B cell (primary cell): ENCODE results near the gene SPART. TPM values are rescaled to one million over a fixed set of nuclear protein-coding genes. Genes with fewer than 3 reads are reported as not detected.

Source experiments
- ATAC-seq: fragments of 200-7000 bp; cut with Tn5 transposase; one replicate; pipeline ENCODE4 v1.10.0; 2021; ENCODE audit warnings: low read depth, mild to moderate bottlenecking, moderate number of reproducible peaks, moderate library complexity
- CTCF ChIA-PET: fragments of 350-600 bp; sonication (Branson Sonifier 250); formaldehyde crosslinking; loops from one replicate; lab custom pipeline; 2021; ENCODE audit warnings: antibody characterized with exemption, inconsistent platforms; lab: Charles Lee
- POLR2A ChIA-PET: fragments of 350-600 bp; sonication (Branson Sonifier 250); formaldehyde crosslinking; loops from one replicate; lab custom pipeline; 2021; ENCODE audit warnings: antibody characterized with exemption; lab: Charles Lee
- DNase-seq: peaks from one replicate; pipeline ENCODE4 v3.0.0; 2013
- H2AFZ ChIP-seq: 2 replicates; pipeline ENCODE4 v1.6.1; 2012; ENCODE audit warnings: mild to moderate bottlenecking, low read depth, low read length; ENCODE audit not compliant: insufficient read depth, poor library complexity, severe bottlenecking
- H3K27ac ChIP-seq, 2 donors: 1 replicate in 1 of 2; 2 replicates in 1 of 2; pipeline ENCODE4 v1.5.1; 2012 to 2013; ENCODE audit warnings: low read length in 2 of 2, mild to moderate bottlenecking in 2 of 2, moderate library complexity in 1 of 2
- H3K27me3 ChIP-seq, 4 experiments: fragments of 200-600 bp in 1 of 4; sonication (generic) in 1 of 4; replicated peaks in 1 of 4; 1 replicate in 2 of 4; 2 replicates in 2 of 4; pipeline versions ENCODE4 v1.6.1 to v1.7.0; 2013 to 2016; ENCODE audit warnings: low read length in 3 of 4, mild to moderate bottlenecking in 2 of 4, mixed read lengths in 1 of 4, moderate library complexity in 1 of 4; ENCODE audit not compliant: insufficient read depth in 4 of 4, control insufficient read depth in 3 of 4; ENCODE audit errors: control extremely low read depth in 1 of 4
- H3K36me3 ChIP-seq, 2 experiments: replicated peaks in 1 of 2; 1 replicate in 1 of 2; 2 replicates in 1 of 2; pipeline versions ENCODE4 v1.6.1 to v1.7.1; 2013; ENCODE audit warnings: low read length in 1 of 2; ENCODE audit not compliant: insufficient read depth in 2 of 2, control insufficient read depth in 1 of 2; ENCODE audit errors: control extremely low read depth in 1 of 2, extremely low read depth in 1 of 2
- H3K4me1 ChIP-seq, 2 donors: fragments of 200-600 bp in 1 of 2; sonication (generic) in 1 of 2; 1 replicate in 1 of 2; 2 replicates in 1 of 2; pipeline versions ENCODE4 v1.5.1 to v1.6.1; 2013 to 2017; ENCODE audit warnings: low read length in 2 of 2; ENCODE audit not compliant: control insufficient read depth in 2 of 2, insufficient read depth in 2 of 2
- H3K4me2 ChIP-seq: replicated peaks from 2 replicates; pipeline ENCODE3; 2012; ENCODE audit warnings: mild to moderate bottlenecking, low read depth, low read length; ENCODE audit not compliant: poor library complexity, severe bottlenecking
- H3K4me3 ChIP-seq, 5 experiments: fragments of 200-600 bp in 1 of 5; sonication (generic) in 1 of 5; 1 replicate in 3 of 5; 2 replicates in 2 of 5; pipeline versions ENCODE4 v1.5.1 to v1.7.0; 2011 to 2016; ENCODE audit warnings: low read length in 4 of 5, mild to moderate bottlenecking in 4 of 5, low read depth in 2 of 5, control low read depth in 1 of 5, moderate library complexity in 1 of 5; ENCODE audit not compliant: insufficient read depth in 1 of 5; ENCODE audit errors: control extremely low read depth in 1 of 5, extremely low read depth in 1 of 5
- H3K79me2 ChIP-seq: fragments of 200-600 bp; sonication (generic); one replicate; pipeline ENCODE4 v1.6.0; 2016; ENCODE audit warnings: low read length; ENCODE audit not compliant: control insufficient read depth, insufficient read depth
- H3K9ac ChIP-seq: fragments of 200-600 bp; sonication (generic); 2 replicates; pipeline ENCODE4 v1.6.1; 2017; ENCODE audit warnings: mild to moderate bottlenecking, low read length, moderate library complexity
- H3K9me3 ChIP-seq, 3 donors: one replicate each; pipeline versions ENCODE4 v1.6.1 to v1.7.1; 2013; ENCODE audit warnings: low read length in 2 of 3; ENCODE audit not compliant: control insufficient read depth in 2 of 3, insufficient read depth in 1 of 3; ENCODE audit errors: control extremely low read depth in 1 of 3
- H4K20me1 ChIP-seq: 2 replicates; pipeline ENCODE4 v1.6.0; 2012; ENCODE audit warnings: mild to moderate bottlenecking, low read length; ENCODE audit not compliant: insufficient read depth, control insufficient read depth, poor library complexity, severe bottlenecking
- H3K27ac Mint-ChIP-seq: one replicate; pipeline ENCODE4 v1.8.0; 2021; ENCODE audit warnings: mixed read lengths
- H3K27me3 Mint-ChIP-seq: one replicate; pipeline ENCODE4 v1.8.0; 2021; ENCODE audit warnings: mixed read lengths
- H3K4me1 Mint-ChIP-seq: one replicate; pipeline ENCODE4 v1.8.0; 2021; ENCODE audit warnings: mixed read lengths
- H3K4me3 Mint-ChIP-seq: one replicate; pipeline ENCODE4 v1.8.0; 2021; ENCODE audit warnings: mixed read lengths
- H3K9me3 Mint-ChIP-seq: one replicate; pipeline ENCODE4 v1.8.0; 2022; ENCODE audit warnings: mixed read lengths; ENCODE audit not compliant: insufficient read depth
- EZH2 ChIP-seq: IDR thresholded peaks from 2 replicates; pipeline ENCODE4 v1.6.1; 2012; ENCODE audit warnings: borderline replicate concordance, low read depth, mild to moderate bottlenecking, moderate library complexity, low read length; ENCODE audit not compliant: insufficient read depth, poor library complexity, severe bottlenecking
- WGBS: methylation state at CpG from one replicate; pipeline ENCODE4 v1.1.5; 2013; ENCODE audit warnings: missing lambda C conversion rate; ENCODE audit not compliant: insufficient coverage; 5-methylcytosine and 5-hydroxymethylcytosine counted together
- intact Hi-C: fragments of 100-400 bp; cut with micrococcal nuclease; formaldehyde crosslinking; loops from one replicate; pipeline ENCODE4 v1.10.0; 2022
- polyA plus RNA-seq: library from polyadenylated mRNA; depleted of rRNA; stranded (reverse); fragments of >200 nt; gene quantifications from 2 replicates; pipeline ENCODE4 v1.2.3, GENCODE V29; 2012
- total RNA-seq, 2 donors: library from RNA; stranded (reverse); fragments of 120-200 nt in 1 of 2; gene quantifications; 1 replicate in 1 of 2; 2 replicates in 1 of 2; pipeline versions ENCODE4 v1.2.3 to v1.2.4, GENCODE V29; 2013 to 2022
- TF ChIP-seq, protein P1 (sequence below): fragments of 200-600 bp; IDR thresholded peaks from one replicate; pipeline ENCODE4 v1.8.0; 2022; ENCODE audit warnings: antibody characterized with exemption, mild to moderate bottlenecking

SPART gene
- total and polyA plus RNA-seq, 2 donors (not counting 1 experiment from before 2014, with no cell fraction given), result 10.1 to 20.8 TPM

DNA sequence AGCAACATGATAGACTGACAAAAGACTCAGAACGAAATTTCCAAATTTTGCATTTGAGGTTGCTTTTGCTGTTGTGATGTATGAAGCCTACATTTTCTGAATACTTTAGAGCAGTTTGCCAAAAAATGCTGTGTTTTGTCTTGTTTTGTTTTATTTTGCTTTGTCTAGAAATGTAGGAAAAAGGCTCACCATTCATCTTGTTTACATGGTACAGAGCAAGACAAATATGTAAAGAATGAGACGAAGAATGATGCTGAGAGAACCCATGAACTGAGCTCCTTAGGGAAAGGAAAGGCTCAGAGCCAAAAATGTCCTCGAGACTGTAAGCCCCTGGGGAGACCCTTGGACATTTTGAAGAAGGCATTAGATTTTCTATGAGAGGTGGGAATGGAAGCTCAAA, 6.8 kb upstream of the SPART start:
- Histone ChIP-seq H3K4me2 (no peak overlapping the region), H3K4me1 (no peaks in the 10 kb centered on the region), H2AFZ (no peak overlapping the region), H3K79me2 (no peaks in the 10 kb centered on the region), H3K27ac (no peak overlapping the region), H3K36me3 (no peaks in the 10 kb centered on the region), H4K20me1 (no peaks in the 10 kb centered on the region), H3K4me3 (no peak overlapping the region), H3K27me3 (no peaks in the 10 kb centered on the region), H3K9me3 (no peaks in the 10 kb centered on the region), H3K9ac (no peak overlapping the region)
- Mint-ChIP-seq H3K27ac (no peak overlapping the region), H3K27me3 (no peaks in the 10 kb centered on the region), H3K4me1 (no peaks in the 10 kb centered on the region), H3K4me3 (no peak overlapping the region), H3K9me3 (no peaks in the 10 kb centered on the region)
- DNase-seq (no peak), ATAC-seq (no peak)
- intact Hi-C loops, result no loop called here
- ChIA-PET CTCF (no interaction called here), POLR2A (no interaction called here)
- TF ChIP-seq EZH2, result no peak
- TF ChIP-seq, protein P1, sequence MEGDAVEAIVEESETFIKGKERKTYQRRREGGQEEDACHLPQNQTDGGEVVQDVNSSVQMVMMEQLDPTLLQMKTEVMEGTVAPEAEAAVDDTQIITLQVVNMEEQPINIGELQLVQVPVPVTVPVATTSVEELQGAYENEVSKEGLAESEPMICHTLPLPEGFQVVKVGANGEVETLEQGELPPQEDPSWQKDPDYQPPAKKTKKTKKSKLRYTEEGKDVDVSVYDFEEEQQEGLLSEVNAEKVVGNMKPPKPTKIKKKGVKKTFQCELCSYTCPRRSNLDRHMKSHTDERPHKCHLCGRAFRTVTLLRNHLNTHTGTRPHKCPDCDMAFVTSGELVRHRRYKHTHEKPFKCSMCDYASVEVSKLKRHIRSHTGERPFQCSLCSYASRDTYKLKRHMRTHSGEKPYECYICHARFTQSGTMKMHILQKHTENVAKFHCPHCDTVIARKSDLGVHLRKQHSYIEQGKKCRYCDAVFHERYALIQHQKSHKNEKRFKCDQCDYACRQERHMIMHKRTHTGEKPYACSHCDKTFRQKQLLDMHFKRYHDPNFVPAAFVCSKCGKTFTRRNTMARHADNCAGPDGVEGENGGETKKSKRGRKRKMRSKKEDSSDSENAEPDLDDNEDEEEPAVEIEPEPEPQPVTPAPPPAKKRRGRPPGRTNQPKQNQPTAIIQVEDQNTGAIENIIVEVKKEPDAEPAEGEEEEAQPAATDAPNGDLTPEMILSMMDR, result no peak
- WGBS, result 89% methylated on average over 3 of the region's 3 CpGs

GRCh38 chr13:36352350-36352749, 6.2 kb upstream of the SPART start:
- H3K4me2 ChIP-seq, result no peak overlapping the region
- no peaks in the 10 kb centered on the region for H3K79me2 ChIP-seq
- H3K4me1 ChIP-seq, result no peaks in the 10 kb centered on the region
- intact Hi-C loops, result no loop called here
- no peak overlapping the region for H3K27ac ChIP-seq
- POLR2A ChIA-PET, result no interaction called here
- Mint-ChIP-seq H3K27ac (no peak overlapping the region), H3K27me3 (no peaks in the 10 kb centered on the region), H3K4me3 (no peak overlapping the region), H3K4me1 (no peaks in the 10 kb centered on the region), H3K9me3 (no peaks in the 10 kb centered on the region)
- no peaks in the 10 kb centered on the region for H4K20me1 ChIP-seq
- no peaks in the 10 kb centered on the region for H3K9me3 ChIP-seq
- H3K27me3 ChIP-seq, result no peaks in the 10 kb centered on the region
- CTCF ChIA-PET, result no interaction called here
- H2AFZ ChIP-seq, result no peak overlapping the region
- H3K4me3 ChIP-seq, result no peak overlapping the region
- no peaks in the 10 kb centered on the region for H3K36me3 ChIP-seq
- TF ChIP-seq, protein P1, result no peak
- no peak for TF ChIP-seq EZH2
- DNase-seq (no peak), ATAC-seq (no peak)
- no peak overlapping the region for H3K9ac ChIP-seq
